CD4-positive, alpha-beta memory T cell (primary cell): ENCODE data around the gene RBM17. TPM values are rescaled to one million over a fixed set of nuclear protein-coding genes. Genes with fewer than 3 reads are reported as not detected.
A peak's percentile ranks its signal among the peaks of the same experiment; 100 is the strongest.
"Not testable (repeated sequence)": the region's sequence is repeated elsewhere in the genome, so short reads cannot be mapped to it uniquely, and the experiment has no call there.

Experiments used
- CTCF ChIA-PET: fragments of 350-600 bp; sonication (Branson Sonifier 250); formaldehyde crosslinking; loops from one replicate; lab custom pipeline; 2021; ENCODE audit warnings: inconsistent platforms; ENCODE audit not compliant: partially characterized antibody; lab: Charles Lee
- POLR2A ChIA-PET: fragments of 350-600 bp; sonication (Branson Sonifier 250); formaldehyde crosslinking; loops from one replicate; lab custom pipeline; 2021; ENCODE audit not compliant: partially characterized antibody; lab: Charles Lee
- DNase-seq, 5 donors: peaks; one replicate each; pipeline versions ENCODE4 v3.0.0 to v3.0.0-alpha.2; 2020 to 2022; ENCODE audit warnings: mixed read lengths in 1 of 5
- H3K27ac ChIP-seq: one replicate; pipeline ENCODE4 v1.7.0; 2013; ENCODE audit warnings: low read depth, low read length
- H3K27me3 ChIP-seq: 2 replicates; pipeline ENCODE4 v1.7.0; 2013; ENCODE audit warnings: mild to moderate bottlenecking, low read length, moderate library complexity; ENCODE audit not compliant: insufficient read depth
- H3K36me3 ChIP-seq: 2 replicates; pipeline ENCODE4 v1.7.0; 2013; ENCODE audit warnings: mild to moderate bottlenecking, low read length, moderate library complexity; ENCODE audit not compliant: insufficient read depth
- H3K4me1 ChIP-seq: 2 replicates; pipeline ENCODE4 v1.7.0; 2013; ENCODE audit warnings: mild to moderate bottlenecking, low read length, moderate library complexity; ENCODE audit not compliant: insufficient read depth
- H3K4me3 ChIP-seq, 2 donors: one replicate each; pipeline ENCODE4 v1.7.0; 2013; ENCODE audit warnings: low read length in 2 of 2, mild to moderate bottlenecking in 1 of 2
- H3K9me3 ChIP-seq, 2 donors: one replicate each; pipeline ENCODE4 v1.7.0; 2013; ENCODE audit warnings: low read length in 2 of 2, control low read depth in 1 of 2; ENCODE audit not compliant: control insufficient read depth in 1 of 2
- H3K27ac Mint-ChIP-seq, 7 donors: one replicate each; pipeline ENCODE4 v1.8.0; 2020 to 2021; ENCODE audit warnings: mixed read lengths in 7 of 7, mild to moderate bottlenecking in 6 of 7, inconsistent platforms in 3 of 7, moderate library complexity in 3 of 7
- H3K27me3 Mint-ChIP-seq, 2 donors: one replicate each; pipeline ENCODE4 v1.8.0; 2020 to 2021; ENCODE audit warnings: mixed read lengths in 2 of 2
- H3K36me3 Mint-ChIP-seq, 2 donors: one replicate each; pipeline ENCODE4 v1.8.0; 2020 to 2021; ENCODE audit warnings: mixed read lengths in 2 of 2, inconsistent platforms in 1 of 2, mild to moderate bottlenecking in 1 of 2
- H3K4me1 Mint-ChIP-seq, 4 donors: one replicate each; pipeline ENCODE4 v1.8.0; 2020 to 2021; ENCODE audit warnings: mixed read lengths in 4 of 4, mild to moderate bottlenecking in 1 of 4
- H3K4me3 Mint-ChIP-seq, 8 donors: one replicate each; pipeline ENCODE4 v1.8.0; 2020 to 2021; ENCODE audit warnings: mixed read lengths in 8 of 8, mild to moderate bottlenecking in 7 of 8, moderate library complexity in 6 of 8, inconsistent platforms in 3 of 8
- H3K9me3 Mint-ChIP-seq, 8 donors: one replicate each; pipeline ENCODE4 v1.8.0; 2020 to 2021; ENCODE audit warnings: mixed read lengths in 8 of 8, mild to moderate bottlenecking in 5 of 8, inconsistent platforms in 3 of 8, moderate library complexity in 1 of 8
- intact Hi-C: fragments of 100-400 bp; cut with micrococcal nuclease; formaldehyde crosslinking; loops from one replicate; pipeline ENCODE4 v1.15.1; 2023
- polyA plus RNA-seq, 2 donors: library from polyadenylated mRNA; unstranded; fragments of 300-500 nt; fragmentation: Illumina TruSeq; gene quantifications; one replicate each; pipeline ENCODE4 v1.2.3, GENCODE V29; 2021
- total RNA-seq, 2 experiments: library from RNA; stranded (reverse); gene quantifications; one replicate each; pipeline ENCODE4 v1.2.3, GENCODE V29; 2021

The RBM17 gene
- total and polyA plus RNA-seq, 4 experiments from 2014 or later, result 46.3 to 125 (median 110) TPM

- ChIA-PET POLR2A (no interaction called here), CTCF (interaction anchor here (1.1 to 1.7 kb wide), 2 partner anchors 31 to 33 kb away, joined by 3 to 5 read pairs; no protein-coding TSS in a partner anchor)
- intact Hi-C loops, result no loop called here
- Histone ChIP-seq H3K4me1 (no peaks in the 10 kb centered on the region), H3K4me3 (no peak overlapping the region), H3K27me3 (no peaks in the 10 kb centered on the region), H3K36me3 (peaks cover 10% of the 10 kb centered on the region), H3K9me3 (no peaks in the 10 kb centered on the region), H3K27ac (no peak overlapping the region)
- peak overlapping the region in 3 of 7 donors; percentile 13 to 66 (median 51) for H3K27ac Mint-ChIP-seq
- no peaks in the 10 kb centered on the region for H3K27me3 Mint-ChIP-seq
- H3K4me3 Mint-ChIP-seq, result no peak overlapping the region
- DNase-seq, result no peak
- peaks cover 4 to 12% (median 6%) of the 10 kb centered on the region in 4 donors for H3K4me1 Mint-ChIP-seq
- peaks cover 8 to 20% of the 10 kb centered on the region in 2 donors for H3K36me3 Mint-ChIP-seq
- no peaks in the 10 kb centered on the region for H3K9me3 Mint-ChIP-seq
These were observed 30.6 kb downstream of the RBM17 start for GRCh38 chr10:6119423-6119822.

DNA sequence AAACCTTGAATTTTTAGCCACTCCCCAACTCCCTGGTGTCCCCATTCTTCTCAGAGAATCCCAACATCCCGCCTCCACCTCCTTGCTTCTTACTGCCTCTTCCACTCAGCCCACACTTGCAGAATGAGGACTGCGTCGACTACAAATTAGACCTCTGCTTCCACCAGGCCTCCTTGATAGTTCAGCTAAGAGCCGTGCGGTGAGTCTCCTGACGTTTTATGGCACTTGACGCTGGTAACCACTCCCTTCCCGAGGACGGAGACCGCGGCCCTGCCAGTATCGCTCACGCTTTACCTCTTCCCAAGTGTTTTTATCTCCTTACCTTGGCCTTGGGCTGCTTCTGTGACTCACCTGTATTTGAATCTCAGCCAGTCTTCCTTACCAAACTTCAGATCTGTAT is 31.1 kb downstream of the RBM17 start:
- POLR2A ChIA-PET, result no interaction called here

GRCh38 chr10:6120691-6121090 is 31.9 kb downstream of the RBM17 start:
- H3K4me3 ChIP-seq, result no peak overlapping the region
- no peaks in the 10 kb centered on the region for H3K9me3 Mint-ChIP-seq
- H3K36me3 Mint-ChIP-seq, result peaks cover 0 to 9% of the 10 kb centered on the region in 2 donors
- H3K36me3 ChIP-seq, result no peaks in the 10 kb centered on the region
- H3K4me1 Mint-ChIP-seq, result peaks cover 1 to 14% (median 6%) of the 10 kb centered on the region in 4 donors
- H3K9me3 ChIP-seq, result no peaks in the 10 kb centered on the region
- ChIA-PET POLR2A (no interaction called here), CTCF (no interaction called here)
- DNase-seq, result no peak
- no peaks in the 10 kb centered on the region for H3K4me1 ChIP-seq
- H3K4me3 Mint-ChIP-seq, result no peak overlapping the region
- H3K27me3 ChIP-seq, result no peaks in the 10 kb centered on the region
- no peaks in the 10 kb centered on the region for H3K27me3 Mint-ChIP-seq
- peak overlapping the region in 3 of 7 donors; percentile 31 to 61 (median 35) for H3K27ac Mint-ChIP-seq
- intact Hi-C loops, result no loop called here
- H3K27ac ChIP-seq, result no peak overlapping the region

More for the DNA sequence above, 31.1 kb downstream of the RBM17 start:
- Mint-ChIP-seq H3K4me3 (no peak overlapping the region), H3K4me1 (peaks cover 1 to 14% (median 6%) of the 10 kb centered on the region in 4 donors), H3K27ac (peak overlapping the region in 1 of 7 donors; percentile 50), H3K27me3 (no peaks in the 10 kb centered on the region), H3K9me3 (no peaks in the 10 kb centered on the region), H3K36me3 (peaks cover 5 to 14% of the 10 kb centered on the region in 2 donors)
- H3K27me3 ChIP-seq, result no peaks in the 10 kb centered on the region
- no peak for DNase-seq
- no peaks in the 10 kb centered on the region for H3K9me3 ChIP-seq
- H3K4me1 ChIP-seq, result no peaks in the 10 kb centered on the region
- no peak overlapping the region for H3K27ac ChIP-seq
- H3K36me3 ChIP-seq, result peaks cover 5% of the 10 kb centered on the region
- H3K4me3 ChIP-seq, result no peak overlapping the region
- CTCF ChIA-PET, result interaction anchor here (1.7 kb wide), 1 partner anchor 31 kb away, joined by 5 read pairs; no protein-coding TSS in a partner anchor
- intact Hi-C loops, result no loop called here

- DNase-seq, result no peak
- ChIA-PET POLR2A (interaction anchor here (1.3 kb wide), 1 partner anchor 14 kb away, joined by 3 read pairs; no protein-coding TSS in a partner anchor), CTCF (no interaction called here)
- H3K4me3 Mint-ChIP-seq, result no peak overlapping the region
- no peak overlapping the region for H3K4me3 ChIP-seq
- H3K27ac Mint-ChIP-seq, result peak overlapping the region in 1 of 7 donors; percentile 54
- no peaks in the 10 kb centered on the region for H3K27me3 ChIP-seq
- peaks cover 1 to 14% (median 6%) of the 10 kb centered on the region in 4 donors for H3K4me1 Mint-ChIP-seq
- no peaks in the 10 kb centered on the region for H3K9me3 Mint-ChIP-seq
- H3K36me3 Mint-ChIP-seq, result peaks cover 0 to 5% of the 10 kb centered on the region in 2 donors
- no peaks in the 10 kb centered on the region for H3K36me3 ChIP-seq
- H3K4me1 ChIP-seq, result no peaks in the 10 kb centered on the region
- H3K9me3 ChIP-seq, result no peaks in the 10 kb centered on the region
- H3K27me3 Mint-ChIP-seq, result no peaks in the 10 kb centered on the region
- no peak overlapping the region for H3K27ac ChIP-seq
- intact Hi-C loops, result no loop called here
These were observed 32.3 kb downstream of the RBM17 start for GRCh38 chr10:6121146-6121545.

GRCh38 chr10:6123532-6123931 is 34.7 kb downstream of the RBM17 start:
- Histone ChIP-seq H3K27me3 (no peaks in the 10 kb centered on the region), H3K9me3 (no peaks in the 10 kb centered on the region), H3K36me3 (no peaks in the 10 kb centered on the region), H3K4me3 (no peak overlapping the region), H3K27ac (no peak overlapping the region), H3K4me1 (no peaks in the 10 kb centered on the region)
- peaks cover 1 to 18% (median 6%) of the 10 kb centered on the region in 4 donors for H3K4me1 Mint-ChIP-seq
- DNase-seq, result no peak
- ChIA-PET CTCF (interaction anchor here (1.0 to 1.6 kb wide), 2 partner anchors 14 to 21 kb away, joined by 3 to 6 read pairs; no protein-coding TSS in a partner anchor), POLR2A (interaction anchor here (1.3 kb wide), 1 partner anchor 11 kb away, joined by 5 read pairs; no protein-coding TSS in a partner anchor)
- H3K27ac Mint-ChIP-seq, result peak overlapping the region in 2 of 7 donors; percentile 77 to 88
- H3K9me3 Mint-ChIP-seq, result no peaks in the 10 kb centered on the region
- no peak overlapping the region for H3K4me3 Mint-ChIP-seq
- no peaks in the 10 kb centered on the region for H3K36me3 Mint-ChIP-seq
- no peaks in the 10 kb centered on the region for H3K27me3 Mint-ChIP-seq
- intact Hi-C loops, result no loop called here

- Histone ChIP-seq H3K36me3 (no peaks in the 10 kb centered on the region), H3K27ac (no peak overlapping the region), H3K9me3 (no peaks in the 10 kb centered on the region), H3K4me1 (peaks cover 11% of the 10 kb centered on the region), H3K4me3 (no peak overlapping the region), H3K27me3 (no peaks in the 10 kb centered on the region)
- peaks cover 8 to 26% (median 10%) of the 10 kb centered on the region in 4 donors for H3K4me1 Mint-ChIP-seq
- H3K27me3 Mint-ChIP-seq, result no peaks in the 10 kb centered on the region
- intact Hi-C loops, result no loop called here
- peak overlapping the region in 1 of 7 donors; percentile 59 for H3K27ac Mint-ChIP-seq
- H3K36me3 Mint-ChIP-seq, result no peaks in the 10 kb centered on the region
- no peak overlapping the region for H3K4me3 Mint-ChIP-seq
- POLR2A ChIA-PET, result interaction anchor here (1.3 kb wide), 1 partner anchor 10 kb away, joined by 5 read pairs; no protein-coding TSS in a partner anchor
- no peaks in the 10 kb centered on the region for H3K9me3 Mint-ChIP-seq
- no peak for DNase-seq
- CTCF ChIA-PET, result interaction anchor here (0.7 to 1.2 kb wide), 3 partner anchors 12 to 285 kb away, joined by 3 to 4 read pairs (median 3); partner anchors contain the start of gene PFKFB3
These were observed 35.8 kb downstream of the RBM17 start for GRCh38 chr10:6124666-6125065.

- intact Hi-C loops, H3K36me3 Mint-ChIP-seq, H3K27me3 Mint-ChIP-seq, H3K4me3 Mint-ChIP-seq, H3K9me3 ChIP-seq, H3K27ac ChIP-seq, H3K27me3 ChIP-seq, DNase-seq, H3K9me3 Mint-ChIP-seq, H3K36me3 ChIP-seq, H3K4me3 ChIP-seq: not testable (repeated sequence)
- CTCF ChIA-PET, result interaction anchor here (0.8 to 1.0 kb wide), 2 partner anchors 23 to 275 kb away, joined by 3 to 4 read pairs; no protein-coding TSS in a partner anchor
- H3K4me1 Mint-ChIP-seq, result peaks cover 14 to 36% (median 16%) of the 10 kb centered on the region in 4 donors
- H3K4me1 ChIP-seq, result peaks cover 28% of the 10 kb centered on the region
- POLR2A ChIA-PET, result interaction anchor here (1.2 kb wide), 1 partner anchor 9 kb away, joined by 5 read pairs; no protein-coding TSS in a partner anchor
- H3K27ac Mint-ChIP-seq, result peak overlapping the region in 4 of 7 donors; percentile 12 to 57 (median 51)
These were observed 38.6 kb downstream of the RBM17 start for GRCh38 chr10:6127461-6127860.
